Keratinocyte (primary cell): Measurements from ENCODE around the gene TBX3.

Source experiments
- EZH2 ChIP-seq: IDR thresholded peaks from one replicate; pipeline ENCODE4 v1.6.1; 2012; ENCODE audit warnings: inconsistent platforms, mild to moderate bottlenecking, low read length, moderate library complexity
- TF ChIP-seq, protein P1 (sequence below), 3 experiments: IDR thresholded peaks in 1 of 3; conservative IDR thresholded peaks in 1 of 3; optimal IDR thresholded peaks in 1 of 3; 2 replicates in 2 of 3; 3 replicates in 1 of 3; pipeline versions ENCODE3 to v1.5.1; 2011; ENCODE audit warnings: low read length in 3 of 3, mild to moderate bottlenecking in 3 of 3, moderate library complexity in 2 of 3, control low read depth in 1 of 3, inconsistent platforms in 1 of 3; ENCODE audit not compliant: insufficient read depth in 2 of 3; ENCODE audit errors: extremely low read depth in 1 of 3

- TF ChIP-seq, protein P1, sequence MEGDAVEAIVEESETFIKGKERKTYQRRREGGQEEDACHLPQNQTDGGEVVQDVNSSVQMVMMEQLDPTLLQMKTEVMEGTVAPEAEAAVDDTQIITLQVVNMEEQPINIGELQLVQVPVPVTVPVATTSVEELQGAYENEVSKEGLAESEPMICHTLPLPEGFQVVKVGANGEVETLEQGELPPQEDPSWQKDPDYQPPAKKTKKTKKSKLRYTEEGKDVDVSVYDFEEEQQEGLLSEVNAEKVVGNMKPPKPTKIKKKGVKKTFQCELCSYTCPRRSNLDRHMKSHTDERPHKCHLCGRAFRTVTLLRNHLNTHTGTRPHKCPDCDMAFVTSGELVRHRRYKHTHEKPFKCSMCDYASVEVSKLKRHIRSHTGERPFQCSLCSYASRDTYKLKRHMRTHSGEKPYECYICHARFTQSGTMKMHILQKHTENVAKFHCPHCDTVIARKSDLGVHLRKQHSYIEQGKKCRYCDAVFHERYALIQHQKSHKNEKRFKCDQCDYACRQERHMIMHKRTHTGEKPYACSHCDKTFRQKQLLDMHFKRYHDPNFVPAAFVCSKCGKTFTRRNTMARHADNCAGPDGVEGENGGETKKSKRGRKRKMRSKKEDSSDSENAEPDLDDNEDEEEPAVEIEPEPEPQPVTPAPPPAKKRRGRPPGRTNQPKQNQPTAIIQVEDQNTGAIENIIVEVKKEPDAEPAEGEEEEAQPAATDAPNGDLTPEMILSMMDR (optimal IDR thresholded peaks at IDR 0.05 in 1 of 3, IDR thresholded peaks at IDR 0.05 in 1 of 3, conservative IDR thresholded peaks at IDR 0.05 in 1 of 3; ENCODE audit: extremely low read depth in 1 of 3, insufficient read depth in 2 of 3, low read length in 3 of 3): no peak
- TF ChIP-seq EZH2: no peak
These were observed 9.6 kb upstream of the TBX3 start for GRCh38 chr12:114693532-114693931.
